Fibroblast of villous mesenchyme (primary cell): ENCODE data around the gene TRIM72. TPM values are rescaled to one million over a fixed set of nuclear protein-coding genes. Genes with fewer than 3 reads are reported as not detected.
"Not testable (repeated sequence)": the region's sequence is repeated elsewhere in the genome, so short reads cannot be mapped to it uniquely, and the experiment has no call there.

Experiments
- DNase-seq: peaks from one replicate; pipeline ENCODE4 v3.0.0-alpha.2; 2010; ENCODE audit warnings: low read depth
- H3K4me3 ChIP-seq: 2 replicates; pipeline ENCODE4 v1.5.1; 2011; ENCODE audit warnings: low read depth, mild to moderate bottlenecking, low read length
- small RNA-seq: library from RNA; depleted of rRNA; stranded (forward); fragments of <200 nt; gene quantifications from one replicate; pipeline ENCODE3, GENCODE V24; 2012
- total RNA-seq: library from RNA; depleted of rRNA; stranded (reverse); fragments of >200 nt; gene quantifications from 2 replicates; pipeline ENCODE4 v1.2.3, GENCODE V29; 2012
- TF ChIP-seq, protein P1 (sequence below): IDR thresholded peaks from 2 replicates; pipeline ENCODE4 v1.5.1; 2012; ENCODE audit warnings: low read depth, mild to moderate bottlenecking, low read length; ENCODE audit not compliant: insufficient read depth

TRIM72 gene
- total RNA-seq, 1 donor = not detected

GRCh38 chr16:31277659-31278260 is 63.8 kb downstream of the TRIM72 start:
- no peak for DNase-seq
- TF ChIP-seq, protein P1, sequence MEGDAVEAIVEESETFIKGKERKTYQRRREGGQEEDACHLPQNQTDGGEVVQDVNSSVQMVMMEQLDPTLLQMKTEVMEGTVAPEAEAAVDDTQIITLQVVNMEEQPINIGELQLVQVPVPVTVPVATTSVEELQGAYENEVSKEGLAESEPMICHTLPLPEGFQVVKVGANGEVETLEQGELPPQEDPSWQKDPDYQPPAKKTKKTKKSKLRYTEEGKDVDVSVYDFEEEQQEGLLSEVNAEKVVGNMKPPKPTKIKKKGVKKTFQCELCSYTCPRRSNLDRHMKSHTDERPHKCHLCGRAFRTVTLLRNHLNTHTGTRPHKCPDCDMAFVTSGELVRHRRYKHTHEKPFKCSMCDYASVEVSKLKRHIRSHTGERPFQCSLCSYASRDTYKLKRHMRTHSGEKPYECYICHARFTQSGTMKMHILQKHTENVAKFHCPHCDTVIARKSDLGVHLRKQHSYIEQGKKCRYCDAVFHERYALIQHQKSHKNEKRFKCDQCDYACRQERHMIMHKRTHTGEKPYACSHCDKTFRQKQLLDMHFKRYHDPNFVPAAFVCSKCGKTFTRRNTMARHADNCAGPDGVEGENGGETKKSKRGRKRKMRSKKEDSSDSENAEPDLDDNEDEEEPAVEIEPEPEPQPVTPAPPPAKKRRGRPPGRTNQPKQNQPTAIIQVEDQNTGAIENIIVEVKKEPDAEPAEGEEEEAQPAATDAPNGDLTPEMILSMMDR = no peak
- no peak overlapping the region for H3K4me3 ChIP-seq

- not testable (repeated sequence) for DNase-seq, H3K4me3 ChIP-seq
These were observed 64.9 kb downstream of the TRIM72 start for GRCh38 chr16:31278853-31279252.

Small RNA genes within 50 kb of the gene (small RNA-seq; reads per million reads assigned to genes)
- not detected for gene AC009088.4
- not detected for gene NDUFA3P6

Other genes with a start within 250 kb of the TRIM72 start
- gene HSD3B7, start 228.9 kb upstream of the TRIM72 start, total RNA-seq = 24.8 and 26.8 TPM in 2 replicates
- gene STX1B, start 203.5 kb upstream of the TRIM72 start, total RNA-seq = 2.2 and 2.6 TPM in 2 replicates
- gene STX4, start 180.6 kb upstream of the TRIM72 start, total RNA-seq = 15.5 and 24.2 TPM in 2 replicates
- 16.0 and 27.1 TPM in 2 replicates for gene ZNF668, start 139.9 kb upstream of the TRIM72 start, total RNA-seq
- 13.4 and 15.8 TPM in 2 replicates for gene ZNF646, start 139.7 kb upstream of the TRIM72 start, total RNA-seq
- 1.7 and 1.9 TPM in 2 replicates for gene PRSS53, start 125.2 kb upstream of the TRIM72 start, total RNA-seq
- 68.2 and 76.0 TPM in 2 replicates for gene VKORC1, start 119.3 kb upstream of the TRIM72 start, total RNA-seq
- gene BCKDK, start 105.7 kb upstream of the TRIM72 start, total RNA-seq = 28.1 and 34.1 TPM in 2 replicates
- 23.8 and 24.6 TPM in 2 replicates for gene KAT8, start 96.5 kb upstream of the TRIM72 start, total RNA-seq
- under 0.01 TPM in 1 of 2 replicates, not detected in the other for gene PRSS8, start 78.4 kb upstream of the TRIM72 start, total RNA-seq
- gene PRSS36, start 64.1 kb upstream of the TRIM72 start, total RNA-seq = under 0.01 and 0.32 TPM in 2 replicates
- gene FUS, start 34.0 kb upstream of the TRIM72 start, total RNA-seq = 47.4 and 54.4 TPM in 2 replicates
- gene PYCARD, start 11.4 kb upstream of the TRIM72 start, total RNA-seq = 85.9 and 176 TPM in 2 replicates
- gene PYDC1, start 3.0 kb downstream of the TRIM72 start, total RNA-seq = not detected in 2 replicates
- gene ITGAM, start 45.9 kb downstream of the TRIM72 start, total RNA-seq = not detected in 2 replicates
- not detected in 2 replicates for gene ITGAX, start 141.1 kb downstream of the TRIM72 start, total RNA-seq
- not detected in 2 replicates for gene ITGAD, start 179.2 kb downstream of the TRIM72 start, total RNA-seq
- gene COX6A2, start 214.2 kb downstream of the TRIM72 start, total RNA-seq = not detected in 2 replicates
- gene ZNF843, start 228.7 kb downstream of the TRIM72 start, total RNA-seq = 0.43 and 0.64 TPM in 2 replicates
- gene ARMC5, start 245.4 kb downstream of the TRIM72 start, total RNA-seq = 8.6 and 10.3 TPM in 2 replicates